ENCODE results near the gene PHF24. TPM values are rescaled to one million over a fixed set of nuclear protein-coding genes. Genes with fewer than 3 reads are reported as not detected.

PHF24 gene
- total RNA-seq, 1 experiment from 2014 or later = 0.47 TPM

GRCh38 chr9:34982361-34982760, 24.3 kb downstream of the PHF24 start:
- ChIA-PET POLR2A (no interaction called here), RAD21 (ENCODE audit: low non-redundant PET in 1 of 2, low total read pairs in 2 of 2, uncharacterized antibody in 2 of 2, unreplicated experiment in 2 of 2) (no interaction called here), CTCF (interaction anchor here (0.8 kb wide), 1 partner anchor 222 kb away, joined by 3 read pairs; no protein-coding TSS in a partner anchor)
- H4K20me1 ChIP-seq (ENCODE audit: insufficient read depth) = no peaks in the 10 kb centered on the region
- DNase-seq (ENCODE audit: low read depth, low spot score) = no peak
- no peaks in the 10 kb centered on the region for H3K36me3 ChIP-seq (ENCODE audit: control insufficient read depth in 1 of 2, insufficient read depth in 2 of 2, low read length in 2 of 2)
- peaks cover 6% of the 10 kb centered on the region; the same call in 1 of the 2 replicates for H3K27me3 ChIP-seq (ENCODE audit: insufficient read depth, low read length)
- H3K9me2 ChIP-seq (ENCODE audit: insufficient read depth) = no peaks in the 10 kb centered on the region
- H3K4me1 ChIP-seq (ENCODE audit: control insufficient read depth in 1 of 2, insufficient read depth in 2 of 2, low read length in 2 of 2) = no peaks in the 10 kb centered on the region
- H3K4me2 ChIP-seq (ENCODE audit: low read length) = no peak overlapping the region
- no TSS peak for BruUV-seq (replicated peaks)
- no peak for ATAC-seq
- no peak overlapping the region for H3K9ac ChIP-seq (ENCODE audit: low read length)
- H3K9me3 ChIP-seq (ENCODE audit: control insufficient read depth in 1 of 2, insufficient read depth in 1 of 2, low read depth in 1 of 2, low read length in 2 of 2) = no peaks in the 10 kb centered on the region
- H3K27ac ChIP-seq (ENCODE audit: low read depth, low read length) = no peak overlapping the region
- TF ChIP-seq EZH2phosphoT487 (IDR thresholded peaks at IDR 0.05; ENCODE audit: borderline replicate concordance) (no peak), ATF3 (IDR thresholded peaks at IDR 0.05) (no peak), JUND (IDR thresholded peaks at IDR 0.05) (no peak), YY1 (IDR thresholded peaks at IDR 0.05; ENCODE audit: extremely low read depth, insufficient replicate concordance, low read depth, low read length) (no peak), MAX (IDR thresholded peaks at IDR 0.05) (no peak), POLR2AphosphoS5 (IDR thresholded peaks at IDR 0.05; ENCODE audit: low read depth, low read length) (no peak), FOSL1 (IDR thresholded peaks at IDR 0.05; ENCODE audit: low read depth) (no peak), SRF (IDR thresholded peaks at IDR 0.05; ENCODE audit: low read depth) (no peak), ZNF274 (IDR thresholded peaks at IDR 0.05; ENCODE audit: low read depth, low read length) (no peak)
- no peaks in the 10 kb centered on the region for H3K79me2 ChIP-seq (ENCODE audit: insufficient read depth, low read length)
- H2AFZ ChIP-seq (ENCODE audit: low read depth, low read length, poor library complexity, severe bottlenecking) = no peak overlapping the region
- H3K4me3 ChIP-seq (replicated peaks in 1 of 2; ENCODE audit: low read depth in 1 of 2, low read length in 2 of 2) = no peak overlapping the region
- intact Hi-C loops (cut with micrococcal nuclease) = loop anchor here (10.0 kb wide), 2 partner anchors 308 to 492 kb away; no protein-coding TSS in a partner anchor

- Histone ChIP-seq H3K36me3 (ENCODE audit: control insufficient read depth in 1 of 2, insufficient read depth in 2 of 2, low read length in 2 of 2) (no peaks in the 10 kb centered on the region), H2AFZ (ENCODE audit: low read depth, low read length, poor library complexity, severe bottlenecking) (no peak overlapping the region), H3K4me1 (ENCODE audit: control insufficient read depth in 1 of 2, insufficient read depth in 2 of 2, low read length in 2 of 2) (no peaks in the 10 kb centered on the region), H3K9me2 (ENCODE audit: insufficient read depth) (no peaks in the 10 kb centered on the region), H3K9ac (ENCODE audit: low read length) (no peak overlapping the region), H3K4me2 (ENCODE audit: low read length) (no peak overlapping the region), H3K9me3 (ENCODE audit: control insufficient read depth in 1 of 2, insufficient read depth in 1 of 2, low read depth in 1 of 2, low read length in 2 of 2) (no peaks in the 10 kb centered on the region), H3K4me3 (replicated peaks in 1 of 2; ENCODE audit: low read depth in 1 of 2, low read length in 2 of 2) (no peak overlapping the region), H3K79me2 (ENCODE audit: insufficient read depth, low read length) (no peaks in the 10 kb centered on the region), H3K27me3 (ENCODE audit: insufficient read depth, low read length) (peaks cover 6% of the 10 kb centered on the region; the same call in 1 of the 2 replicates), H4K20me1 (ENCODE audit: insufficient read depth) (no peaks in the 10 kb centered on the region), H3K27ac (ENCODE audit: low read depth, low read length) (no peak overlapping the region)
- DNase-seq (ENCODE audit: low read depth, low spot score) (no peak), ATAC-seq (no peak)
- ChIA-PET RAD21 (ENCODE audit: low non-redundant PET in 1 of 2, low total read pairs in 2 of 2, uncharacterized antibody in 2 of 2, unreplicated experiment in 2 of 2) (interaction anchor here in 1 of 2 experiments (1.2 kb wide), 1 partner anchor 84 kb away, joined by 3 read pairs; no protein-coding TSS in a partner anchor), POLR2A (no interaction called here), CTCF (no interaction called here)
- intact Hi-C loops (cut with micrococcal nuclease) = loop anchor here (10.0 kb wide), 2 partner anchors 308 to 492 kb away; no protein-coding TSS in a partner anchor
- BruUV-seq (replicated peaks) = no TSS peak
- TF ChIP-seq ZFX (IDR thresholded peaks at IDR 0.05) (no peak), FOSL1 (IDR thresholded peaks at IDR 0.05; ENCODE audit: low read depth) (no peak), SRF (IDR thresholded peaks at IDR 0.05; ENCODE audit: low read depth) (no peak), ZBTB33 (IDR thresholded peaks at IDR 0.05; ENCODE audit: extremely low read depth, insufficient replicate concordance, low read length) (no peak), SIN3A (IDR thresholded peaks at IDR 0.05; ENCODE audit: low read depth) (no peak)
Measured at GRCh38 chr9:34983209-34983608, 25.1 kb downstream of the PHF24 start.
